AG04450 (cell line): ENCODE measurements around the gene TSR2. TPM values are rescaled to one million over a fixed set of nuclear protein-coding genes. Genes with fewer than 3 reads are reported as not detected.

ENCODE experiments used
- CTCF ChIA-PET: fragments of 300-600, 350-600 bp; formaldehyde crosslinking; extraction: SDS; loops from one replicate; lab custom pipeline; 2022; ENCODE audit warnings: antibody characterized with exemption, inconsistent platforms; lab: Charles Lee
- POLR2A ChIA-PET: fragments of 350-600 bp; formaldehyde crosslinking; extraction: SDS; loops from one replicate; lab custom pipeline; 2021; ENCODE audit warnings: antibody characterized with exemption, inconsistent platforms; lab: Yijun Ruan, JAX
- DNase-seq: peaks from one replicate; pipeline ENCODE4 v3.0.0-alpha.2; 2011; ENCODE audit warnings: low read depth, low spot score
- H3K27ac ChIP-seq: one replicate; pipeline ENCODE4 v1.5.1; 2012; ENCODE audit warnings: low read depth, low read length, control low read depth
- H3K27me3 ChIP-seq: one replicate; pipeline ENCODE4 v1.6.0; 2012; ENCODE audit warnings: low read length; ENCODE audit not compliant: control insufficient read depth, insufficient read depth
- H3K4me3 ChIP-seq: 2 replicates; pipeline ENCODE4 v1.5.1; 2011; ENCODE audit warnings: mild to moderate bottlenecking, low read depth, low read length, control low read depth
- H3K9me3 ChIP-seq: 2 replicates; pipeline ENCODE4 v1.5.1; 2012; ENCODE audit warnings: low read length; ENCODE audit not compliant: control insufficient read depth, insufficient read depth
- polyA plus RNA-seq: library from polyadenylated mRNA; depleted of rRNA; stranded (reverse); fragments of >200 nt; gene quantifications from 2 replicates; pipeline ENCODE4 v1.2.3, GENCODE V29; 2011
- TF ChIP-seq, protein P1 (sequence below): IDR thresholded peaks from 2 replicates; pipeline ENCODE4 v1.5.1; 2011; ENCODE audit warnings: low read depth, low read length, control low read depth, inconsistent platforms

TSR2 gene
- polyA plus RNA-seq, 1 experiment = 17.8 TPM

DNA sequence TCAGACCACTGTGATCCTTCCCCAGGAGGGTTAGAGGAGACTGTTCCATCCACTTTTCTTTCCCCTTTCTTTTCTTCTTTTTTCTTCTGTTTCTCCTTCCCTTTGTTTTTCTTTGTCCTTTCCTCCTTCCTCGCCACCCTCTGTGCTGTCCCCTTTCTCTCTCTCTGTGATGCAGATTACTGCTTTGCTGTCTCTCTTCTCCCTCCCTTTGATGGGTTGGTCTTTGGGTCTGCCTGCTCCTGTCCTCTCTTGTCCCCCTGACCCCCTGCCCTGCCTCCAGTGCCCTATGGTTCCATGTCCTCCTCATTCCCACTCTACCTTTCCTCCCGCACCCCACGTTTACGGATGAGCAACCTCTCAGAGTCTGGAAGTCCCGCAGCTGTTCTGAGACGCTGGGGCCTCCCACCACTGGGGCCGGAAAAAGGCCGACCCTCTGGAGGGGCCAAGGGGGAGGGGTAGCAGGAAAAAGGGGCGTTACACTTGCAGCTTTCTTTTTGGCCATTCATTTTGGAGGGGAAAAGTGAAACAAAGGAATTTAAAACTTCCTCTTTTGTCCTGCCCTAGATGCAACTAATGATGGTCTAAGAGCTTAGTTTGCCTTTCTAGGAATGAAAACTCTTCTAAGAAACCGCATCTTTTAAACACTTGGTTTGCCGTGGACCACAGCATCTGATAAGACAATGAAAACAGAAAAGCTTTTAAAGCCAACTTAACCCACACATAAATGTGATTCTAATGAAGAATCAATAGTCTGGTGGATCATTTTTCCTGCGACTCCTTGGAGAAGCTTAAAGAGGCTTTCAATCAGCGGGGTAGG, 24.5 kb upstream of the TSR2 start:
- Histone ChIP-seq H3K27me3 (no peaks in the 10 kb centered on the region), H3K4me3 (no peak overlapping the region), H3K27ac (no peak overlapping the region), H3K9me3 (no peaks in the 10 kb centered on the region)
- TF ChIP-seq, protein P1, sequence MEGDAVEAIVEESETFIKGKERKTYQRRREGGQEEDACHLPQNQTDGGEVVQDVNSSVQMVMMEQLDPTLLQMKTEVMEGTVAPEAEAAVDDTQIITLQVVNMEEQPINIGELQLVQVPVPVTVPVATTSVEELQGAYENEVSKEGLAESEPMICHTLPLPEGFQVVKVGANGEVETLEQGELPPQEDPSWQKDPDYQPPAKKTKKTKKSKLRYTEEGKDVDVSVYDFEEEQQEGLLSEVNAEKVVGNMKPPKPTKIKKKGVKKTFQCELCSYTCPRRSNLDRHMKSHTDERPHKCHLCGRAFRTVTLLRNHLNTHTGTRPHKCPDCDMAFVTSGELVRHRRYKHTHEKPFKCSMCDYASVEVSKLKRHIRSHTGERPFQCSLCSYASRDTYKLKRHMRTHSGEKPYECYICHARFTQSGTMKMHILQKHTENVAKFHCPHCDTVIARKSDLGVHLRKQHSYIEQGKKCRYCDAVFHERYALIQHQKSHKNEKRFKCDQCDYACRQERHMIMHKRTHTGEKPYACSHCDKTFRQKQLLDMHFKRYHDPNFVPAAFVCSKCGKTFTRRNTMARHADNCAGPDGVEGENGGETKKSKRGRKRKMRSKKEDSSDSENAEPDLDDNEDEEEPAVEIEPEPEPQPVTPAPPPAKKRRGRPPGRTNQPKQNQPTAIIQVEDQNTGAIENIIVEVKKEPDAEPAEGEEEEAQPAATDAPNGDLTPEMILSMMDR = no peak
- no peak for DNase-seq
- POLR2A ChIA-PET = no interaction called here
- CTCF ChIA-PET = no interaction called here

DNA sequence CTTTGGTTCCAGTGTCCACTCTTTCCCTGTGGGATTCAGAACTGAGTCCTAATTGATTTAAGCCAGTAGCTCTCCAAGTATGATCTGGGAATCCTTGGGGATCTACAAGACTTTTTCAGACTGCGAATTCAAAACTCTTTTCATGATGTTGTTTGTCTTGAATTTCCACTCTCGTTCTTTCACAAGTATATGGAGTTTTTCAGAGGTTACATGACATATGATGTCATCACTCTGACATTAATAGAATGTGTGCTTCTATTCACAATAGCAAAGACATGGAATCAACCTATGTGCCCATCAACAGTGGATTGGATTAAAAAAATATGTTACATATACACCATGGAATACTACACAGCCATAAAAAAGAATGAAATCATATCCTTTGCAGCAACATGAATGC, 23.2 kb upstream of the TSR2 start:
- ChIA-PET CTCF (interaction anchor here (0.6 kb wide), 1 partner anchor 19 kb away, joined by 3 read pairs; no protein-coding TSS in a partner anchor), POLR2A (no interaction called here)
- TF ChIP-seq, protein P1 = no peak
- Histone ChIP-seq H3K4me3 (no peak overlapping the region), H3K27me3 (no peaks in the 10 kb centered on the region), H3K9me3 (no peaks in the 10 kb centered on the region), H3K27ac (no peak overlapping the region)
- no peak for DNase-seq

DNA sequence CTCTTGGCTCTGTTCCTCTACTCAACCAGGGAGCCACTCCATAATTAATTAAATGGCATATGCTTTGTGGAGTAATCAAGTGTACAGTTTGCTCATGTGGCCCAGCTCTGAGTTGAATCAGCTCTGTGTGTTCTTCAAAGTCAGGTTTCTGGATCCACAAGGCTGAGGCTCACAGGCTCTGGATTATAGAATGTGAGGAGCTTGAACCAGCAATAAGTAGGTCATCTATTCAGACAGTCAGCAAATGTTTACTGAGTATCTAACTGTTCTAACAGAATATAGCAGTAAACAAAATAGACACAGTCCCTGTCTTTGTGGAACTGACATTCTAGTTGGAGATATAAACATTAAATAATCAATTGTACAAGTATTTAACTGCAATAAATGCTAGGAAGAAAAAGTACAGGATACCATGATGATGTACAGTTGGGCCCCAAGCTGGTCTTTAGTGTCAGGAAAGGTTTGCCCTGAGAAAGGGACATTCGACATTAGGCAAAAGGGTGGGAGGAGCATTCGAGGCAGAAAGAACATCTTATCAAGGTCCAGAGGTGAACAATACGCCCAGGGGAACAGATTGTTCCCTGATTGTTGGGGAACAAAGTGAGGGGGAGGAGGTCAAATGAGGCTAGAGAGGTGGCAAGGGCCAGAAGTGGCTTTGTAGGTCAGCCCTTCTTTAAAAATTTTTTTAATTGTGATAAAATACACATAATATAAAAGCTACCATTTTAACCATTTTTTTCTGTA, 20.5 kb upstream of the TSR2 start:
- Histone ChIP-seq H3K27ac (no peak overlapping the region), H3K27me3 (no peaks in the 10 kb centered on the region), H3K4me3 (no peak overlapping the region), H3K9me3 (no peaks in the 10 kb centered on the region)
- no peak for DNase-seq
- POLR2A ChIA-PET = no interaction called here
- CTCF ChIA-PET = no interaction called here
- TF ChIP-seq, protein P1 = no peak

DNA sequence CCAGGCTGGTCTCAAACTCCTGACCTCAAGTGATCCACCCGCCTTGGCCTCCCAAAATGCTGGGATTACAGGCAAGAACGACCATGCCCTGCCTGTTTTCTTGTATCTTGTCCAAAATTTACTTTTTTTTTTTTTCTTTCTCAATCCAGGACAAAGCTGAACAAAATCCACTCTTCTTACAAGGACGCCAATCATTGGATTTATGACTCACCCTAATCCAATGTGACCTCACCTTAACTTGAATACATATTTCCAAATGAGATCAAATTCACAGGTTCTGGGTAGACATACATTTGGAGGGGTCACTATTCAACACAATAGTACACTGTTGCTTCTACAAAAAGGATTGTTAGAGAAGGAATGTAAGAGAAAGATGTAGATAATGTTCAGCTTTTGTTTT, 18.0 kb upstream of the TSR2 start:
- no peak for DNase-seq
- TF ChIP-seq, protein P1 = no peak
- no peak overlapping the region for H3K27ac ChIP-seq
- CTCF ChIA-PET = interaction anchor here (0.7 to 1.0 kb wide), 2 partner anchors 87 to 637 kb away, joined by 3 read pairs; no protein-coding TSS in a partner anchor
- no peaks in the 10 kb centered on the region for H3K9me3 ChIP-seq
- POLR2A ChIA-PET = no interaction called here
- H3K4me3 ChIP-seq = no peak overlapping the region
- no peaks in the 10 kb centered on the region for H3K27me3 ChIP-seq
